ENCODE measurements around the gene ZNF629. TPM values are rescaled to one million over a fixed set of nuclear protein-coding genes. Genes with fewer than 3 reads are reported as not detected.

The ZNF629 gene
- polyA plus RNA-seq, 1 of the 3 experiments (the other 2 are of a cell fraction) = 4.7 TPM

- 93% methylated on average over 20 of the region's 20 CpGs for WGBS (ENCODE audit: low lambda C conversion rate)
- no peak overlapping the region for H3K27ac ChIP-seq (ENCODE audit: low read depth in 2 of 2, low read length in 1 of 2)
- no peaks in the 10 kb centered on the region for H4K20me1 ChIP-seq (ENCODE audit: insufficient read depth)
- H2AFZ ChIP-seq (ENCODE audit: low read depth) = no peak overlapping the region
- ChIA-PET CTCF (interaction anchor here (1.0 to 1.4 kb wide), 2 partner anchors 9 to 57 kb away, joined by 3 read pairs; no protein-coding TSS in a partner anchor), POLR2A (interaction anchor here (0.6 kb wide), 1 partner anchor 12 kb away, joined by 3 read pairs; no protein-coding TSS in a partner anchor)
- H3K4me2 ChIP-seq = no peak overlapping the region
- H3K9me3 ChIP-seq = no peaks in the 10 kb centered on the region
- TF ChIP-seq EZH2phosphoT487 (IDR thresholded peaks at IDR 0.05; ENCODE audit: borderline replicate concordance, low read depth) = no peak
- TF ChIP-seq ZBTB33 (IDR thresholded peaks at IDR 0.05; ENCODE audit: borderline replicate concordance, low read depth) = no peak
- no peak for TF ChIP-seq MEF2A (IDR thresholded peaks at IDR 0.05; ENCODE audit: borderline replicate concordance, low read depth)
- TF ChIP-seq FOSL2 (IDR thresholded peaks at IDR 0.05; ENCODE audit: borderline replicate concordance, low read depth) = no peak
- TF ChIP-seq REST (IDR thresholded peaks at IDR 0.05; ENCODE audit: low read depth, low read length) = no peak
- TF ChIP-seq RFX5 (IDR thresholded peaks at IDR 0.05; ENCODE audit: low read length) = no peak
- TF ChIP-seq IRF3 (IDR thresholded peaks at IDR 0.05; ENCODE audit: low read depth, low read length) = no peak
- TF ChIP-seq RAD21 (IDR thresholded peaks at IDR 0.05; ENCODE audit: low read length) = no peak
- no peak for TF ChIP-seq MXI1 (IDR thresholded peaks at IDR 0.05; ENCODE audit: low read depth, low read length)
- no peak for TF ChIP-seq NFIC (IDR thresholded peaks at IDR 0.05; ENCODE audit: borderline replicate concordance)
- TF ChIP-seq JUND (IDR thresholded peaks at IDR 0.05) = no peak
- no peak for DNase-seq
- H3F3A ChIP-seq (replicated peaks; ENCODE audit: insufficient read depth) = peaks cover 6% of the 10 kb centered on the region
- no peak overlapping the region for H3K4me3 ChIP-seq (ENCODE audit: low read depth in 2 of 2, low read length in 1 of 2)
- no peak overlapping the region for H3K9ac ChIP-seq
- H3K4me1 ChIP-seq (ENCODE audit: control insufficient read depth in 1 of 2, insufficient read depth in 2 of 2, low read depth in 1 of 2, low read length in 1 of 2) = peaks cover 5 to 8% of the 10 kb centered on the region in 2 experiments; a peak in 2 of 4 replicates
- H3K79me2 ChIP-seq (ENCODE audit: insufficient read depth) = peaks cover 21% of the 10 kb centered on the region
- no peaks in the 10 kb centered on the region for H3K27me3 ChIP-seq (ENCODE audit: insufficient read depth)
- H3K36me3 ChIP-seq (replicated peaks in 1 of 2; ENCODE audit: control insufficient read depth in 1 of 2, insufficient read depth in 2 of 2, low read length in 1 of 2) = peaks cover 8 to 29% of the 10 kb centered on the region in 2 experiments
- H3K9me2 ChIP-seq = no peaks in the 10 kb centered on the region
Observed at GRCh38 chr16:30750876-30751465, 36.0 kb downstream of the ZNF629 start.

All from SK-N-SH (cell line).